ENCODE data around the gene TMEM178B. TPM values are rescaled to one million over a fixed set of nuclear protein-coding genes. Genes with fewer than 3 reads are reported as not detected.

TMEM178B gene
- total RNA-seq, 1 experiment from 2014 or later, result not detected

DNA sequence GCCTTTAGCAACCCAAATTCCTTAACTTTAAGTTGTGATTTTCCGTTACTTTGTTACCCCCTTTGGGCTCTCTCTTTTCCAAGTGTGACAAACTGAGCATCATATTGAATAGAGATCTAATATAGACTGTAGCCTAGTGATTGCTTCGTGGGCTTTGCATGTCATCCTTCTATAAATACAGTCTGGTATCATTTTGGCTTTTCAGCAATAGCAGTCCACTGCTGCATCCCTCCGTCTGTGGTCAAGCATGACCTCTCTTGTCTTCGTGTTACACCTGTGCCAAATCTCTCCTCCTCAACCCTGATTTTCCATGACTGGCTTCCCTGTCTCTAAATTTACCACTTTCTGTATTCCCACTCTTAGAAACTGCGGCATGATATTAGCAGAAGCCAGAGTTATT is 423.5 kb downstream of the TMEM178B start:
- no peaks in the 10 kb centered on the region for H3K9me3 ChIP-seq (ENCODE audit: low read length)
- H3K27me3 ChIP-seq (ENCODE audit: low read length), result no peaks in the 10 kb centered on the region
- DNase-seq, result no peak

DNA sequence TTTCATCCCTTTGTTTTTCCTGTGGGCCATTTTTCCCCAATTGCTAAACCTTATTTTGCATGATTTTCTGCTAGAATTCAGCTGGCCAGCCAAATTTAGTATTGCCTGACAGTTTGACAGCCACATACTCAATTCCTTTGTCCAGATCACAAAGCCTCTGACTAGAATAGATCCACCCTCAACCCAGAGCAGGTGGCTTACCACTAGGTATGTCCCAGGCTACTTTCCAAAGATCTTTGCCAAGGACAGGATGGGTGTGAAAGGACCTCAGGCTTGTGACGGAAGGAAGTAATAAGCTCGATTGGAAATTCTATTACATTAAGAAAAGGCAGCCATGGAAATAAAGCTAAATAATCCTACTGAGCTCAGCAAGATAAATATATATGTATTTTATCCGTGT is 426.7 kb downstream of the TMEM178B start:
- Histone ChIP-seq H3K4me1 (ENCODE audit: low read length) (no peaks in the 10 kb centered on the region), H4K20me1 (ENCODE audit: insufficient read depth, low read depth, low read length) (no peaks in the 10 kb centered on the region), H3K27ac (ENCODE audit: low read length) (no peak overlapping the region), H3K36me3 (ENCODE audit: insufficient read depth, low read length) (no peaks in the 10 kb centered on the region), H3K9me3 (ENCODE audit: low read length) (no peaks in the 10 kb centered on the region), H3K79me2 (ENCODE audit: low read length) (no peaks in the 10 kb centered on the region), H3K27me3 (ENCODE audit: low read length) (no peaks in the 10 kb centered on the region), H3K9ac (ENCODE audit: low read length) (no peak overlapping the region), H3K9me2 (replicated peaks; ENCODE audit: insufficient read depth, low read length) (no peaks in the 10 kb centered on the region), H3K4me2 (ENCODE audit: low read depth, low read length, poor library complexity, severe bottlenecking) (no peak overlapping the region), H2AFZ (ENCODE audit: low read length) (no peak overlapping the region), H3K4me3 (ENCODE audit: low read length) (no peak overlapping the region)
- DNase-seq, result no peak

More for the DNA sequence above, 423.5 kb downstream of the TMEM178B start:
- Histone ChIP-seq H3K4me3 (ENCODE audit: low read length) (no peak overlapping the region), H3K9me2 (replicated peaks; ENCODE audit: insufficient read depth, low read length) (no peaks in the 10 kb centered on the region), H2AFZ (ENCODE audit: low read length) (no peak overlapping the region), H3K4me2 (ENCODE audit: low read depth, low read length, poor library complexity, severe bottlenecking) (no peak overlapping the region), H4K20me1 (ENCODE audit: insufficient read depth, low read depth, low read length) (no peaks in the 10 kb centered on the region), H3K4me1 (ENCODE audit: low read length) (no peaks in the 10 kb centered on the region), H3K36me3 (ENCODE audit: insufficient read depth, low read length) (no peaks in the 10 kb centered on the region), H3K79me2 (ENCODE audit: low read length) (no peaks in the 10 kb centered on the region), H3K27ac (ENCODE audit: low read length) (no peak overlapping the region), H3K9ac (ENCODE audit: low read length) (no peak overlapping the region)

DNA sequence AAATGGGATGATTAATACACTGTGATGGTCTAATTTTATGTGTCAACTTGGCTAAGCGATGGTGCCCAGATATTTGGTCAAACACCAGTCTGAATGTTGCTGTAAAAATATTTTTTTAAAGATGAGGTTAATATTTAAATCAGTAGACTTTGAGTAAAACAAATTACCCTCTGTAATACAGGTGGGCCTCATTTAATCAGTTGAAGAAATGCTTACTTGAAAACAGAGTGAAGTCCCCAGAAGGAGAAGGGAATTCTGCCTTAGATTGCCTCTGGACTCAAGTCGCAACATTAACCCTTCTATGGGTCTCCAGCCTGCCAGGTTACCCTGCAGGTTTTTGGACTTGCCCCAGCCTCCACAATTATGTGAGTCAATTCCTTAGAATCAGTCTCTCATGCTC is 427.6 kb downstream of the TMEM178B start:
- no peak overlapping the region for H3K4me3 ChIP-seq (ENCODE audit: low read length)
- H3K9me3 ChIP-seq (ENCODE audit: low read length), result no peaks in the 10 kb centered on the region
- H3K4me2 ChIP-seq (ENCODE audit: low read depth, low read length, poor library complexity, severe bottlenecking), result no peak overlapping the region
- no peaks in the 10 kb centered on the region for H3K4me1 ChIP-seq (ENCODE audit: low read length)
- no peak overlapping the region for H3K27ac ChIP-seq (ENCODE audit: low read length)
- no peaks in the 10 kb centered on the region for H3K27me3 ChIP-seq (ENCODE audit: low read length)
- H3K79me2 ChIP-seq (ENCODE audit: low read length), result no peaks in the 10 kb centered on the region
- no peaks in the 10 kb centered on the region for H4K20me1 ChIP-seq (ENCODE audit: insufficient read depth, low read depth, low read length)
- DNase-seq, result no peak
- H3K9ac ChIP-seq (ENCODE audit: low read length), result no peak overlapping the region
- no peaks in the 10 kb centered on the region for H3K36me3 ChIP-seq (ENCODE audit: insufficient read depth, low read length)
- no peaks in the 10 kb centered on the region for H3K9me2 ChIP-seq (replicated peaks; ENCODE audit: insufficient read depth, low read length)
- H2AFZ ChIP-seq (ENCODE audit: low read length), result no peak overlapping the region

DNA sequence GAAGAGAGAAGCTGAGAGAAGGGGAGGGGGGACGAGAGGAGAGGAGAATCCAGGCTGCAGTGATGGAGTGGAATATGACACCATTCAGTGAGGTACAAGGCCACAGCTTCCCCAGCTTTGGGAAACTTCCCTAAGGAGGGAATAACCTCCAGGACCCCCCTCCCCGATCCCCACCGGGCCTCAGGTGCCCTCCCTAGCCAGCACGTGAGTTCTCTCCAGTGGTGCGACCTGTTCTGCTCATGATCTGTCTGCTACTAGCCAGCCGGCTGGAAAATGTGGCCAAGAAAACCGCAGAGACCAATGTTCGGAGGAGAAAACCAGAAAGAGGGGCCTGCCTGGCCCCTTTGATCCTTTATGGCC is 437.4 kb downstream of the TMEM178B start:
- Histone ChIP-seq H3K4me2 (ENCODE audit: low read depth, low read length, poor library complexity, severe bottlenecking) (no peak overlapping the region), H3K79me2 (ENCODE audit: low read length) (no peaks in the 10 kb centered on the region), H4K20me1 (ENCODE audit: insufficient read depth, low read depth, low read length) (no peaks in the 10 kb centered on the region), H3K9me2 (replicated peaks; ENCODE audit: insufficient read depth, low read length) (no peaks in the 10 kb centered on the region), H3K36me3 (ENCODE audit: insufficient read depth, low read length) (no peaks in the 10 kb centered on the region), H3K4me1 (ENCODE audit: low read length) (no peaks in the 10 kb centered on the region), H3K27ac (ENCODE audit: low read length) (no peak overlapping the region), H2AFZ (ENCODE audit: low read length) (no peak overlapping the region), H3K27me3 (ENCODE audit: low read length) (no peaks in the 10 kb centered on the region), H3K4me3 (ENCODE audit: low read length) (no peak overlapping the region), H3K9ac (ENCODE audit: low read length) (no peak overlapping the region), H3K9me3 (ENCODE audit: low read length) (no peaks in the 10 kb centered on the region)
- no peak for DNase-seq

DNA sequence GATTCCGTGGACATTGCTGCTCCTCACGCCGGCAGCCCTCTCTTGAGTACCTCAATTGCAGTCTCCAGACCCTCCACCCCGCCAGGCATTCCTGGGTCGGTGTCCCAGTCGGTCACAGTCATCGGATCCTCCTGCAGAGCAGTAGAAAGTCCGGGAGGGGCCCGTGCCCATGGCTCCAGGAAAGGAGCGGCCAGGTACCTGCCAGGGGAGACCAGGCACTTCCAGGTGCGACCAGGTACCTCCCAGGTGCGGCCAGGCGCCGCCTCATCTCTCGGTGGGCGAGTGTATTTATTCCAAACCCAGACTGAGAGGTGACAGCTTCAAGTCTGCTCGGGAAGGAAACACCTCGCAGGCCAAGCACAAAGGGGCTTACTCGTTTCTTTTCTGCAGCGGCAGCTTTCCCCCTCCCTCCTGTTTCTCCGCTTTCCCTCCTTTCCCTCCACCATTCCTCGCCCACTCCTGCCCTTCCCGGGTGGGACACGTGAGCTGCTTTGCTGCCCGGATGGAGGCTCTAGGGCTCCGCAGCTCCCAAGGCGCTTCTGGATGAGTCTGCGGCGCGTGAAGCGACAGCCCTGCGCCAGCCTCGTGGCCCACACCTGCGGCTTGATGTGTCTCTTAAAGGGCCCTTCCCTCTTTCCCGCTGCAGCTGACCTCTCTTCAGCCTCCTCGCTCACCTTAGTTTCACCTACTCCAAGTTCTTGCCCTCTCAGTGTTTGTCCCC is 438.0 kb downstream of the TMEM178B start:
- Histone ChIP-seq H3K27ac (ENCODE audit: low read length) (no peak overlapping the region), H3K4me3 (ENCODE audit: low read length) (no peak overlapping the region), H3K4me1 (ENCODE audit: low read length) (no peaks in the 10 kb centered on the region), H3K36me3 (ENCODE audit: insufficient read depth, low read length) (no peaks in the 10 kb centered on the region), H3K9ac (ENCODE audit: low read length) (no peak overlapping the region), H2AFZ (ENCODE audit: low read length) (no peak overlapping the region), H3K9me2 (replicated peaks; ENCODE audit: insufficient read depth, low read length) (no peaks in the 10 kb centered on the region), H3K4me2 (ENCODE audit: low read depth, low read length, poor library complexity, severe bottlenecking) (no peak overlapping the region), H3K27me3 (ENCODE audit: low read length) (no peaks in the 10 kb centered on the region), H3K9me3 (ENCODE audit: low read length) (no peaks in the 10 kb centered on the region), H3K79me2 (ENCODE audit: low read length) (no peaks in the 10 kb centered on the region), H4K20me1 (ENCODE audit: insufficient read depth, low read depth, low read length) (no peaks in the 10 kb centered on the region)
- DNase-seq, result no peak

DNA sequence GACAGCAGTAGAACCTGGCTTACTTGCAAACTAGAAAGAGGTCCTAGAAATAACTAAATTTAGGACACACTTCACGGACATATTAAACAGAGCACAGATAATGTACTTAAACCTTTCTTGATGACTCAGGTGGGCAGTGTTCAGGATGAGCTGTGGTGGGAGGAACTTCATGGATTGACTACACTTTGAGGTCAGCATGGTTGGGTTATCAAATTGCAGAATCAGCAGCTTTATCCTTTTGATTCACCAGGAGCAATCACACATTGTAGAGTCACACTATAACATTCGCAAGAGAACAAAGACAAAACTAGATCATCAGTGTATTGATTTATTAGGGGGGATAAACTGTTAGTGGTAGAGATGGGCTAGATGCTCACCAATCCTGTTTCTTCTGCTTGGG is 438.7 kb downstream of the TMEM178B start:
- H3K4me1 ChIP-seq (ENCODE audit: low read length), result no peaks in the 10 kb centered on the region
- no peak overlapping the region for H3K27ac ChIP-seq (ENCODE audit: low read length)
- no peaks in the 10 kb centered on the region for H3K36me3 ChIP-seq (ENCODE audit: insufficient read depth, low read length)
- H3K9me3 ChIP-seq (ENCODE audit: low read length), result no peaks in the 10 kb centered on the region
- DNase-seq, result no peak
- H3K4me3 ChIP-seq (ENCODE audit: low read length), result no peak overlapping the region
- no peaks in the 10 kb centered on the region for H3K79me2 ChIP-seq (ENCODE audit: low read length)
- no peak overlapping the region for H3K9ac ChIP-seq (ENCODE audit: low read length)
- H4K20me1 ChIP-seq (ENCODE audit: insufficient read depth, low read depth, low read length), result no peaks in the 10 kb centered on the region
- no peak overlapping the region for H3K4me2 ChIP-seq (ENCODE audit: low read depth, low read length, poor library complexity, severe bottlenecking)
- H3K27me3 ChIP-seq (ENCODE audit: low read length), result no peaks in the 10 kb centered on the region
- H3K9me2 ChIP-seq (replicated peaks; ENCODE audit: insufficient read depth, low read length), result no peaks in the 10 kb centered on the region
- H2AFZ ChIP-seq (ENCODE audit: low read length), result no peak overlapping the region

DNA sequence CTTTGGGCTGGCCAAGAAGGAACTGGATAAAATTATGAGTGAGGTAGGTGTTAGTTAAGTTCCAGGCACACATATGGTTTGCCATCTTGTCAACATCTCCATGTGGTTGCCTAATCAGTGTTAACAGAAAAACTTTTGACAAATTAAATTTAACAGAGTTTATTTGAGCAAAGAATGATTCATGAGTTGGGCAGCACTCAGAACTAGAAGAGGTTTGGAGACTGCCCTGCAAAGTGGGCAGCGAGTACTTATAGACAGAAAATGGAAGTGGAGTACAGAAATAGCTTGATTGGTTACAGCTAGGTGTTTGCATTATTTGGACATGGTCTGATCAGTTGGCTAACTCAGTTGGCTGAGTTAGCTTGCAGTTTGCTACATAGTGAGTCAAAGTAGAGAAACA is 439.9 kb downstream of the TMEM178B start:
- Histone ChIP-seq H3K36me3 (ENCODE audit: insufficient read depth, low read length) (no peaks in the 10 kb centered on the region), H3K9ac (ENCODE audit: low read length) (no peak overlapping the region), H3K27ac (ENCODE audit: low read length) (no peak overlapping the region), H3K4me2 (ENCODE audit: low read depth, low read length, poor library complexity, severe bottlenecking) (no peak overlapping the region), H4K20me1 (ENCODE audit: insufficient read depth, low read depth, low read length) (no peaks in the 10 kb centered on the region), H2AFZ (ENCODE audit: low read length) (no peak overlapping the region), H3K27me3 (ENCODE audit: low read length) (no peaks in the 10 kb centered on the region), H3K4me3 (ENCODE audit: low read length) (no peak overlapping the region), H3K79me2 (ENCODE audit: low read length) (no peaks in the 10 kb centered on the region), H3K9me2 (replicated peaks; ENCODE audit: insufficient read depth, low read length) (no peaks in the 10 kb centered on the region), H3K9me3 (ENCODE audit: low read length) (no peaks in the 10 kb centered on the region), H3K4me1 (ENCODE audit: low read length) (no peaks in the 10 kb centered on the region)
- no peak for DNase-seq

DNA sequence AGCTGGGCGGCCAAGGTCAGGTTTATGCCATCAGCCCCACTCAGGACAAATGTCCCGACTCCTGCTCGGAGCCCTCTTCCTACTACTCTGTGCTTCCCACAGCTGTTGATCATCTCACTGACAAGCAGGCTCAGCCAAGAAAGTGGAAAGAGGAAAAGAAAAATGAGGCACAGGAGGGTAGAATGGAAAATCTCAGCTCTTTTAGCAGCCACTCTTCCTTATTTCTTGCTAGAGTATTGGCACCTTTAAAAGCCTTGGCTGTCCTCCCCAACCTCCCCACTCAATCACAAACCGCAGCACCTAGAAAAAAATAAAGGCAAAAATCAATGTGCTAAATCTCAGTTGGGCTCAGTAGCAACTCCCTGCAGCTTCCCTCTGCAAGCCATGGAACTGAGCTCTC is 442.1 kb downstream of the TMEM178B start:
- Histone ChIP-seq H3K27ac (ENCODE audit: low read length) (no peak overlapping the region), H3K9me3 (ENCODE audit: low read length) (no peaks in the 10 kb centered on the region), H3K9ac (ENCODE audit: low read length) (no peak overlapping the region), H3K9me2 (replicated peaks; ENCODE audit: insufficient read depth, low read length) (no peaks in the 10 kb centered on the region), H3K27me3 (ENCODE audit: low read length) (no peaks in the 10 kb centered on the region), H2AFZ (ENCODE audit: low read length) (no peak overlapping the region), H3K79me2 (ENCODE audit: low read length) (no peaks in the 10 kb centered on the region), H3K4me1 (ENCODE audit: low read length) (no peaks in the 10 kb centered on the region), H3K4me3 (ENCODE audit: low read length) (no peak overlapping the region), H4K20me1 (ENCODE audit: insufficient read depth, low read depth, low read length) (no peaks in the 10 kb centered on the region), H3K4me2 (ENCODE audit: low read depth, low read length, poor library complexity, severe bottlenecking) (no peak overlapping the region), H3K36me3 (ENCODE audit: insufficient read depth, low read length) (no peaks in the 10 kb centered on the region)
- DNase-seq, result no peak

All from Karpas-422 (cell line).